ENCODE measurements around the gene TMEM242. TPM values are rescaled to one million over a fixed set of nuclear protein-coding genes. Genes with fewer than 3 reads are reported as not detected.

TMEM242 gene
- total RNA-seq, 1 experiment from 2014 or later = 9.3 TPM

- Histone ChIP-seq H3K9me3 (replicated peaks) (no peaks in the 10 kb centered on the region; the same call in 1 of the 2 replicates), H3K27me3 (replicated peaks) (peaks cover 11% of the 10 kb centered on the region; the same call in 1 of the 2 replicates), H3K4me1 (replicated peaks) (no peaks in the 10 kb centered on the region), H3K4me3 (no peak overlapping the region), H3K36me3 (no peaks in the 10 kb centered on the region), H3K27ac (no peak overlapping the region)
- no peak for DNase-seq (ENCODE audit: low read depth in 1 of 2, low spot score in 2 of 2)
These were observed 12.5 kb upstream of the TMEM242 start for GRCh38 chr6:157335829-157336228.

GRCh38 chr6:157333956-157334355 lies 10.6 kb upstream of the TMEM242 start:
- Histone ChIP-seq H3K36me3 (no peaks in the 10 kb centered on the region), H3K4me1 (replicated peaks) (no peaks in the 10 kb centered on the region), H3K27ac (no peak overlapping the region), H3K9me3 (replicated peaks) (no peaks in the 10 kb centered on the region), H3K4me3 (no peak overlapping the region), H3K27me3 (replicated peaks) (peaks cover 11% of the 10 kb centered on the region; the same call in 1 of the 2 replicates)
- no peak for DNase-seq (ENCODE audit: low read depth in 1 of 2, low spot score in 2 of 2)

- Histone ChIP-seq H3K36me3 (no peaks in the 10 kb centered on the region), H3K27me3 (replicated peaks) (peaks cover 11% of the 10 kb centered on the region; the same call in 1 of the 2 replicates), H3K4me3 (no peak overlapping the region), H3K9me3 (replicated peaks) (no peaks in the 10 kb centered on the region), H3K27ac (no peak overlapping the region), H3K4me1 (replicated peaks) (no peaks in the 10 kb centered on the region)
- no peak for DNase-seq (ENCODE audit: low read depth in 1 of 2, low spot score in 2 of 2)
These were observed 10.2 kb upstream of the TMEM242 start for GRCh38 chr6:157333537-157333936.

- Histone ChIP-seq H3K36me3 (no peaks in the 10 kb centered on the region), H3K27ac (no peak overlapping the region), H3K4me3 (no peak overlapping the region), H3K27me3 (replicated peaks) (peaks cover 10% of the 10 kb centered on the region; the same call in 1 of the 2 replicates), H3K4me1 (replicated peaks) (no peaks in the 10 kb centered on the region), H3K9me3 (replicated peaks) (no peaks in the 10 kb centered on the region)
- no peak for DNase-seq (ENCODE audit: low read depth in 1 of 2, low spot score in 2 of 2)
These were observed 9.5 kb upstream of the TMEM242 start for GRCh38 chr6:157332813-157333212.

GRCh38 chr6:157330831-157331230 lies 7.5 kb upstream of the TMEM242 start:
- H3K36me3 ChIP-seq = no peaks in the 10 kb centered on the region
- H3K4me1 ChIP-seq (replicated peaks) = peaks cover 5% of the 10 kb centered on the region
- H3K27me3 ChIP-seq (replicated peaks) = no peaks in the 10 kb centered on the region
- H3K4me3 ChIP-seq = no peak overlapping the region
- no peak overlapping the region for H3K27ac ChIP-seq
- H3K9me3 ChIP-seq (replicated peaks) = no peaks in the 10 kb centered on the region
- no peak for DNase-seq (ENCODE audit: low read depth in 1 of 2, low spot score in 2 of 2)

GRCh38 chr6:157329829-157330228 lies 6.5 kb upstream of the TMEM242 start:
- H3K27me3 ChIP-seq (replicated peaks) = no peaks in the 10 kb centered on the region
- no peaks in the 10 kb centered on the region for H3K9me3 ChIP-seq (replicated peaks)
- no peak overlapping the region for H3K27ac ChIP-seq
- no peaks in the 10 kb centered on the region for H3K36me3 ChIP-seq
- H3K4me3 ChIP-seq = no peak overlapping the region
- H3K4me1 ChIP-seq (replicated peaks) = peaks cover 5% of the 10 kb centered on the region
- DNase-seq (ENCODE audit: low read depth in 1 of 2, low spot score in 2 of 2) = no peak

GRCh38 chr6:157328108-157328692 lies 4.9 kb upstream of the TMEM242 start:
- Histone ChIP-seq H3K27ac (no peak overlapping the region), H3K4me1 (replicated peaks) (peaks cover 11% of the 10 kb centered on the region), H3K9me3 (replicated peaks) (no peaks in the 10 kb centered on the region), H3K4me3 (no peak overlapping the region), H3K27me3 (replicated peaks) (no peaks in the 10 kb centered on the region), H3K36me3 (0 out of 2 replicates have a peak, but pooled peaks cover 1% of the 10 kb centered on the region)
- DNase-seq (ENCODE audit: low read depth in 1 of 2, low spot score in 2 of 2) = no peak

GRCh38 chr6:157326979-157327378 lies 3.7 kb upstream of the TMEM242 start:
- no peaks in the 10 kb centered on the region for H3K9me3 ChIP-seq (replicated peaks)
- no peaks in the 10 kb centered on the region for H3K27me3 ChIP-seq (replicated peaks)
- no peak overlapping the region for H3K4me3 ChIP-seq
- peaks cover 17% of the 10 kb centered on the region for H3K4me1 ChIP-seq (replicated peaks)
- no peak for DNase-seq (ENCODE audit: low read depth in 1 of 2, low spot score in 2 of 2)
- H3K36me3 ChIP-seq = peaks cover 2% of the 10 kb centered on the region; the same call in 1 of the 2 replicates
- no peak overlapping the region for H3K27ac ChIP-seq

- Histone ChIP-seq H3K4me1 (replicated peaks) (peaks cover 17% of the 10 kb centered on the region), H3K9me3 (replicated peaks) (no peaks in the 10 kb centered on the region), H3K4me3 (no peak overlapping the region), H3K27ac (no peak overlapping the region), H3K27me3 (replicated peaks) (no peaks in the 10 kb centered on the region), H3K36me3 (peaks cover 8% of the 10 kb centered on the region)
- no peak for DNase-seq (ENCODE audit: low read depth in 1 of 2, low spot score in 2 of 2)
These were observed 1.9 kb upstream of the TMEM242 start for GRCh38 chr6:157325069-157325805.

GRCh38 chr6:157323966-157324300 lies 614 bp upstream of the TMEM242 start:
- H3K4me1 ChIP-seq (replicated peaks) = peaks cover 17% of the 10 kb centered on the region
- peaks cover 11% of the 10 kb centered on the region for H3K36me3 ChIP-seq
- H3K27me3 ChIP-seq (replicated peaks) = no peaks in the 10 kb centered on the region
- H3K27ac ChIP-seq = peak overlapping the region; percentile 68
- DNase-seq (ENCODE audit: low read depth in 1 of 2, low spot score in 2 of 2) = peak; percentile 80 to 85
- peak overlapping the region; percentile 78 for H3K4me3 ChIP-seq
- H3K9me3 ChIP-seq (replicated peaks) = no peaks in the 10 kb centered on the region

GRCh38 chr6:157322792-157323254 lies 496 bp downstream of the TMEM242 start:
- Histone ChIP-seq H3K36me3 (peaks cover 12% of the 10 kb centered on the region), H3K4me1 (replicated peaks) (peaks cover 17% of the 10 kb centered on the region), H3K27ac (peak overlapping the region; percentile 68), H3K4me3 (peak overlapping the region; percentile 78), H3K27me3 (replicated peaks) (no peaks in the 10 kb centered on the region), H3K9me3 (replicated peaks) (no peaks in the 10 kb centered on the region)
- DNase-seq (ENCODE audit: low read depth in 1 of 2, low spot score in 2 of 2) = peak in 1 of 2 experiments; percentile 89

GRCh38 chr6:157316871-157317814 lies 6.2 kb downstream of the TMEM242 start:
- H3K4me3 ChIP-seq = no peak overlapping the region
- H3K9me3 ChIP-seq (replicated peaks) = no peaks in the 10 kb centered on the region
- H3K27me3 ChIP-seq (replicated peaks) = no peaks in the 10 kb centered on the region
- no peak overlapping the region for H3K27ac ChIP-seq
- peaks cover 41% of the 10 kb centered on the region for H3K36me3 ChIP-seq
- H3K4me1 ChIP-seq (replicated peaks) = peaks cover 9% of the 10 kb centered on the region
- DNase-seq (ENCODE audit: low read depth in 1 of 2, low spot score in 2 of 2) = peak; percentile 69 to 72

- no peak overlapping the region for H3K27ac ChIP-seq
- H3K9me3 ChIP-seq (replicated peaks) = no peaks in the 10 kb centered on the region
- H3K36me3 ChIP-seq = peaks cover 32% of the 10 kb centered on the region
- peak in 1 of 2 experiments; percentile 56 for DNase-seq (ENCODE audit: low read depth in 1 of 2, low spot score in 2 of 2)
- peaks cover 7% of the 10 kb centered on the region; the same call in 1 of the 2 replicates for H3K4me1 ChIP-seq (replicated peaks)
- no peaks in the 10 kb centered on the region for H3K27me3 ChIP-seq (replicated peaks)
- no peak overlapping the region for H3K4me3 ChIP-seq
These were observed 8.5 kb downstream of the TMEM242 start for GRCh38 chr6:157314705-157315321.
